ENCODE results near the gene NLRP6. TPM values are rescaled to one million over a fixed set of nuclear protein-coding genes. Genes with fewer than 3 reads are reported as not detected.
"Not testable (repeated sequence)": the region's sequence is repeated elsewhere in the genome, so short reads cannot be mapped to it uniquely, and the experiment has no call there.

NLRP6 gene
- total RNA-seq, 1 experiment from 2014 or later: not detected

DNA sequence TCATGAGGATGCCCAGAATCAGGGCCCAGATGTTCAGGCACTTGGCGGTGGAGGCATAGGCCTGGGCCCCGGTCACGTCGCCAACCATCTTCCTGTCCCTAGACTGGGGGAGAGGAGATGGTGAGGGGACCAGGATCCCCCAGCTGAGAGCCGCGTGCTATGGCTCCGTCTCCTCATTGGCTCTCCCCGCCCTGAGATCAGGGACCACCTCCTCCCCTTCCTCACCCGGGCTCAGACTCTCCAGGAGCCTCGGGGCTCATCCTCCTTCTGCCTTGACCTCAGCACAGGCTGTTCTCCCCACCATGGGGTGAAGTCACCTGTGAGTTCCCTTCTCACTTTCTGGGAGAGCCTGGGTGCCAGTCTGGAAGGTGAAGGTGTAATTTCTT, 41.7 kb downstream of the NLRP6 start:
- H2BK20ac ChIP-seq (ENCODE audit: low read depth, low read length, poor library complexity, severe bottlenecking); H2BK5ac ChIP-seq (ENCODE audit: insufficient read length, low read length); H2BK120ac ChIP-seq (ENCODE audit: low read depth, low read length, poor library complexity, severe bottlenecking); H3K27me3 Mint-ChIP-seq (ENCODE audit: low read depth); H3T11ph ChIP-seq (ENCODE audit: low read length); H3K18ac ChIP-seq (ENCODE audit: insufficient read length, low read depth, low read length); H4K5ac ChIP-seq (ENCODE audit: insufficient read length, low read depth, low read length); H2AK5ac ChIP-seq (ENCODE audit: insufficient read length, low read length); H3K27ac ChIP-seq (ENCODE audit: insufficient read length, low read depth, low read length); H3K36me3 Mint-ChIP-seq (ENCODE audit: insufficient read depth in 1 of 3, low read depth in 3 of 3); H3K4me1 ChIP-seq (ENCODE audit: insufficient read depth, low read length); H3K56ac ChIP-seq (ENCODE audit: insufficient read length, low read depth, low read length); H3K79me2 ChIP-seq (ENCODE audit: insufficient read depth, low read length); H4K20me1 ChIP-seq (ENCODE audit: control insufficient read depth, insufficient read depth, insufficient read length); H3K27me3 ChIP-seq (ENCODE audit: insufficient read depth, low read length); H3K9me3 ChIP-seq (ENCODE audit: control insufficient read depth, low read depth, low read length); H3K9ac ChIP-seq (ENCODE audit: extremely low read depth, insufficient read length, low read length); H4K8ac ChIP-seq (replicated peaks; ENCODE audit: insufficient read length, low read depth, low read length); H2AFZ ChIP-seq (ENCODE audit: low read length); H2BK15ac ChIP-seq (ENCODE audit: low read depth, low read length); H3K4ac ChIP-seq (ENCODE audit: low read depth, low read length); H2BK12ac ChIP-seq (ENCODE audit: insufficient read length, low read depth, low read length); H3K23ac ChIP-seq (ENCODE audit: insufficient read length, low read depth, low read length); H3K79me1 ChIP-seq (ENCODE audit: insufficient read depth, low read depth, low read length, poor library complexity, severe bottlenecking); H3K14ac ChIP-seq (ENCODE audit: insufficient read depth, low read length); H3K9me3 Mint-ChIP-seq: not testable (repeated sequence)
- peak overlapping the region; percentile 31 to 54 (median 35); a peak in 1 of 7 replicates for H3K27ac Mint-ChIP-seq
- WGBS (ENCODE audit: extremely low coverage, insufficient read length, low lambda C conversion rate): no CpG with 5 or more reads among the region's 10 CpGs
- Histone ChIP-seq H4K91ac (ENCODE audit: insufficient read length, low read depth, low read length) (peak overlapping the region; percentile 62), H3K4me2 (ENCODE audit: insufficient read depth, insufficient read length, low read length) (peak overlapping the region; percentile 88), H3K23me2 (ENCODE audit: insufficient read length, low read depth, low read length, poor library complexity, severe bottlenecking) (peaks cover 29% of the 10 kb centered on the region)
- peaks cover 35 to 44% of the 10 kb centered on the region in 2 experiments for H3K4me1 Mint-ChIP-seq
- peak; percentile 32 for DNase-seq
- peak overlapping the region; percentile 97 for H3K4me3 Mint-ChIP-seq

All from H9 (cell line).